Testis (tissue), 2 donors: Measurements from ENCODE around the gene TRPC1.

Source experiments
- POLR2A ChIP-seq: fragments of 450-650 bp; IDR thresholded peaks from one replicate; pipeline ENCODE4 v1.6.1; 2017; ENCODE audit warnings: antibody characterized with exemption, mild to moderate bottlenecking, moderate library complexity
- TF ChIP-seq, protein P1 (sequence below), 3 experiments: fragments of 450-650 bp in 2 of 3; fragments of 200-600 bp in 1 of 3; sonication (generic) in 1 of 3; IDR thresholded peaks; one replicate each; pipeline ENCODE4 v1.5.1; 2016 to 2019; ENCODE audit warnings: antibody characterized with exemption in 3 of 3, mild to moderate bottlenecking in 2 of 3, moderate library complexity in 1 of 3

DNA sequence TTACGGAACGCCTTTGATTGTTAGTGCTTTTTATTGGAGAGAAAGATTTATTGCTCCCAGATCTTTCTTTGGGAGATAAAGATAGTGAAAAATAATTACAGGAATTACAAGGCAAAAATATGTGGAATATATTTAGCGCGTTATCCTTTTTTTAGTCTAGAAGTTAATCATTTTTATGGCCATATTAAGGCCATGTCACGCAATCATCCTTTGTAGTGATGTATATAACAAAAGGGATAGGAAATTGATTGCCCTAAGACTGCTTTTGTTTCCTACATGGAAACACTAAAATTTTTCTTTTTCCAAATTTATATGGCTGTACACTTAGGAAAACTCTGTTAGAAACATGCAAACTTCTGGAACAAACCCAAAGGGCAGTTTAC is 1.5 kb downstream of the TRPC1 start:
- TF ChIP-seq, protein P1, sequence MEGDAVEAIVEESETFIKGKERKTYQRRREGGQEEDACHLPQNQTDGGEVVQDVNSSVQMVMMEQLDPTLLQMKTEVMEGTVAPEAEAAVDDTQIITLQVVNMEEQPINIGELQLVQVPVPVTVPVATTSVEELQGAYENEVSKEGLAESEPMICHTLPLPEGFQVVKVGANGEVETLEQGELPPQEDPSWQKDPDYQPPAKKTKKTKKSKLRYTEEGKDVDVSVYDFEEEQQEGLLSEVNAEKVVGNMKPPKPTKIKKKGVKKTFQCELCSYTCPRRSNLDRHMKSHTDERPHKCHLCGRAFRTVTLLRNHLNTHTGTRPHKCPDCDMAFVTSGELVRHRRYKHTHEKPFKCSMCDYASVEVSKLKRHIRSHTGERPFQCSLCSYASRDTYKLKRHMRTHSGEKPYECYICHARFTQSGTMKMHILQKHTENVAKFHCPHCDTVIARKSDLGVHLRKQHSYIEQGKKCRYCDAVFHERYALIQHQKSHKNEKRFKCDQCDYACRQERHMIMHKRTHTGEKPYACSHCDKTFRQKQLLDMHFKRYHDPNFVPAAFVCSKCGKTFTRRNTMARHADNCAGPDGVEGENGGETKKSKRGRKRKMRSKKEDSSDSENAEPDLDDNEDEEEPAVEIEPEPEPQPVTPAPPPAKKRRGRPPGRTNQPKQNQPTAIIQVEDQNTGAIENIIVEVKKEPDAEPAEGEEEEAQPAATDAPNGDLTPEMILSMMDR (IDR thresholded peaks at IDR 0.05) = no peak
- TF ChIP-seq POLR2A = no peak
